Thoracic aorta (tissue), 2 donors: ENCODE measurements around the gene AKAP1. TPM values are rescaled to one million over a fixed set of nuclear protein-coding genes. Genes with fewer than 3 reads are reported as not detected.

Experiments used
- ATAC-seq: fragments of 150-250 bp; one replicate; pipeline ENCODE4 v1.8.0; 2017; ENCODE audit warnings: low read depth; ENCODE audit not compliant: insufficient number of reproducible peaks, low FRiP score
- DNase-seq: peaks from one replicate; pipeline ENCODE4 v3.0.0-alpha.2; 2020; ENCODE audit warnings: low spot score
- H3K27ac ChIP-seq, 2 donors: fragments of 200-600 bp; sonication (generic); 1 replicate in 1 of 2; 2 replicates in 1 of 2; pipeline ENCODE4 v1.5.1; 2016; ENCODE audit warnings: mild to moderate bottlenecking in 2 of 2, moderate library complexity in 2 of 2
- H3K27me3 ChIP-seq: fragments of 200-600 bp; sonication (generic); replicated peaks from 2 replicates; pipeline ENCODE4 v1.6.0; 2016; ENCODE audit warnings: mild to moderate bottlenecking; ENCODE audit not compliant: insufficient read depth
- H3K36me3 ChIP-seq: fragments of 200-600 bp; sonication (generic); one replicate; pipeline ENCODE4 v1.5.1; 2016
- H3K4me1 ChIP-seq, 2 donors: fragments of 200-600 bp; sonication (generic); 1 replicate in 1 of 2; 2 replicates in 1 of 2; pipeline versions ENCODE4 v1.5.1 to v1.6.0; 2016; ENCODE audit warnings: low read depth in 2 of 2, mild to moderate bottlenecking in 1 of 2; ENCODE audit not compliant: control insufficient read depth in 1 of 2
- H3K4me3 ChIP-seq: fragments of 200-600 bp; sonication (generic); 2 replicates; pipeline ENCODE4 v1.5.1; 2016; ENCODE audit warnings: mild to moderate bottlenecking
- H3K9me3 ChIP-seq: fragments of 200-600 bp; sonication (generic); 2 replicates; pipeline ENCODE4 v1.5.1; 2016
- CTCF ChIP-seq: fragments of 200-600 bp; sonication (generic); IDR thresholded peaks from one replicate; pipeline ENCODE4 v1.5.1; 2019; ENCODE audit warnings: antibody characterized with exemption
- total RNA-seq, 2 donors: library from RNA; depleted of rRNA; stranded (reverse); fragments of >200 nt; gene quantifications; one replicate each; pipeline versions ENCODE4 v1.1.0 to v1.2.3, GENCODE V29; 2016

Gene AKAP1
- total RNA-seq, 2 donors from 2014 or later = 96.9 to 132 TPM

GRCh38 chr17:57108671-57109392 is 23.8 kb downstream of the AKAP1 start:
- Histone ChIP-seq H3K4me3 (peak overlapping the region; percentile 40), H3K36me3 (peaks cover 19% of the 10 kb centered on the region), H3K27me3 (no peaks in the 10 kb centered on the region), H3K27ac (peak overlapping the region; percentile 94 to 95), H3K9me3 (no peaks in the 10 kb centered on the region), H3K4me1 (peaks cover 25 to 99% of the 10 kb centered on the region in 2 donors)
- ATAC-seq (peak; percentile 78), DNase-seq (peak; percentile 58)
- no peak for TF ChIP-seq CTCF

- Histone ChIP-seq H3K27ac (peak overlapping the region; percentile 94 to 95), H3K9me3 (no peaks in the 10 kb centered on the region), H3K4me1 (peaks cover 25 to 95% of the 10 kb centered on the region in 2 donors), H3K36me3 (peaks cover 26% of the 10 kb centered on the region), H3K27me3 (no peaks in the 10 kb centered on the region), H3K4me3 (peak overlapping the region; percentile 40)
- peak; percentile 28 for TF ChIP-seq CTCF
- ATAC-seq (no peak), DNase-seq (no peak)
These were observed 24.5 kb downstream of the AKAP1 start for GRCh38 chr17:57109393-57110151.

- Histone ChIP-seq H3K27me3 (no peaks in the 10 kb centered on the region), H3K27ac (peak overlapping the region; percentile 94 to 95), H3K36me3 (peaks cover 30% of the 10 kb centered on the region), H3K9me3 (no peaks in the 10 kb centered on the region), H3K4me1 (peaks cover 25 to 89% of the 10 kb centered on the region in 2 donors), H3K4me3 (no peak overlapping the region)
- ATAC-seq (no peak), DNase-seq (no peak)
- peak; percentile 12 for TF ChIP-seq CTCF
These were observed 25.1 kb downstream of the AKAP1 start for GRCh38 chr17:57110152-57110542.

GRCh38 chr17:57110579-57111325 is 25.7 kb downstream of the AKAP1 start:
- H3K9me3 ChIP-seq = no peaks in the 10 kb centered on the region
- no peaks in the 10 kb centered on the region for H3K27me3 ChIP-seq
- H3K36me3 ChIP-seq = peaks cover 34% of the 10 kb centered on the region
- ATAC-seq = no peak
- no peak for TF ChIP-seq CTCF
- no peak overlapping the region for H3K4me3 ChIP-seq
- no peak for DNase-seq
- peak overlapping the region; percentile 94 to 95 for H3K27ac ChIP-seq
- peaks cover 25 to 83% of the 10 kb centered on the region in 2 donors for H3K4me1 ChIP-seq

- ATAC-seq (no peak), DNase-seq (no peak)
- Histone ChIP-seq H3K36me3 (peaks cover 38% of the 10 kb centered on the region), H3K9me3 (no peaks in the 10 kb centered on the region), H3K4me3 (no peak overlapping the region), H3K27ac (peak overlapping the region; percentile 94 to 95), H3K4me1 (peaks cover 25 to 78% of the 10 kb centered on the region in 2 donors), H3K27me3 (no peaks in the 10 kb centered on the region)
- TF ChIP-seq CTCF = no peak
These were observed 26.3 kb downstream of the AKAP1 start for GRCh38 chr17:57111386-57111785.
